HuH-7.5 (cell line): ENCODE data around the gene AFF3.
"Not testable (repeated sequence)": the region's sequence is repeated elsewhere in the genome, so short reads cannot be mapped to it uniquely, and the experiment has no call there.

Experiments used
- DNase-seq: peaks from one replicate; pipeline ENCODE4 v3.0.0; 2011; ENCODE audit warnings: low spot score

Gene AFF3

GRCh38 chr2:100142393-100142792, at the start of gene AFF3:
Gene AFF3 (minus strand): TSS chr2:100142590. CDS start chr2:100104454, 38,136 bp downstream.
- DNase-seq: no peak

GRCh38 chr2:100189387-100189786, 47.0 kb upstream of the AFF3 start:
- no peak for DNase-seq

GRCh38 chr2:100188326-100188725, 45.9 kb upstream of the AFF3 start:
- DNase-seq: no peak

- no peak for DNase-seq
Measured at GRCh38 chr2:100186126-100186525, 43.7 kb upstream of the AFF3 start.

GRCh38 chr2:100185516-100185915, 43.1 kb upstream of the AFF3 start:
- no peak for DNase-seq

- no peak for DNase-seq
Measured at GRCh38 chr2:100185105-100185504, 42.7 kb upstream of the AFF3 start.

- no peak for DNase-seq
Measured at GRCh38 chr2:100184055-100184737, 41.8 kb upstream of the AFF3 start.

- no peak for DNase-seq
Measured at GRCh38 chr2:100182494-100183361, 40.3 kb upstream of the AFF3 start.

GRCh38 chr2:100180503-100180902, 38.1 kb upstream of the AFF3 start:
- no peak for DNase-seq

- DNase-seq: no peak
Measured at GRCh38 chr2:100179806-100180205, 37.4 kb upstream of the AFF3 start.

- no peak for DNase-seq
Measured at GRCh38 chr2:100178864-100179263, 36.5 kb upstream of the AFF3 start.

- DNase-seq: peak; percentile 43
Measured at GRCh38 chr2:100178085-100178788, 35.8 kb upstream of the AFF3 start.

GRCh38 chr2:100176925-100177324, 34.5 kb upstream of the AFF3 start:
- DNase-seq: no peak

GRCh38 chr2:100174026-100174431, 31.6 kb upstream of the AFF3 start:
- no peak for DNase-seq

GRCh38 chr2:100166701-100167100, 24.3 kb upstream of the AFF3 start:
- no peak for DNase-seq

- DNase-seq: no peak
Measured at GRCh38 chr2:100163605-100164004, 21.2 kb upstream of the AFF3 start.

GRCh38 chr2:100161945-100162620, 19.7 kb upstream of the AFF3 start:
- no peak for DNase-seq

- no peak for DNase-seq
Measured at GRCh38 chr2:100160396-100160795, 18.0 kb upstream of the AFF3 start.

- not testable (repeated sequence) for DNase-seq
Measured at GRCh38 chr2:100151832-100152231, 9.4 kb upstream of the AFF3 start.

GRCh38 chr2:100151310-100151709, 8.9 kb upstream of the AFF3 start:
- DNase-seq: no peak

GRCh38 chr2:100148883-100149282, 6.5 kb upstream of the AFF3 start:
- no peak for DNase-seq

- DNase-seq: no peak
Measured at GRCh38 chr2:100146657-100146960, 4.2 kb upstream of the AFF3 start.
